Measurements from ENCODE around the gene CPLX4. TPM values are rescaled to one million over a fixed set of nuclear protein-coding genes. Genes with fewer than 3 reads are reported as not detected.

CPLX4 gene
- total RNA-seq, 4 donors from 2014 or later = not detected

GRCh38 chr18:59272891-59273758, 45.3 kb downstream of the CPLX4 start, which contains the start of gene RAX:
RAX (minus strand) TSS chr18:59273454; CDS start chr18:59273206, 248 bp downstream.
- DNase-seq (ENCODE audit: low spot score in 2 of 2) = no peak
- WGBS, 2 donors = 1 to 2% methylated on average over 64 to 77 of the region's 88 CpGs
- Histone ChIP-seq H3K4me1 (peaks cover 0 to 42% (median 13%) of the 10 kb centered on the region in 4 donors), H3K9me3 (no peaks in the 10 kb centered on the region), H3K27ac (no peak within 1 kb of the TSS), H3K27me3 (peaks cover 0 to 94% of the 10 kb centered on the region in 2 donors), H3K36me3 (no peaks in the 10 kb centered on the region), H3K4me3 (peak within 1 kb of the TSS in 3 of 4 donors; percentile 0 to 43 (median 24))
- TF ChIP-seq CTCF (IDR thresholded peaks at IDR 0.05) (no peak), POLR2A (IDR thresholded peaks at IDR 0.05) (no peak), EP300 (IDR thresholded peaks at IDR 0.05) (no peak)

- TF ChIP-seq POLR2A (IDR thresholded peaks at IDR 0.05) (no peak), CTCF (IDR thresholded peaks at IDR 0.05) (no peak), EP300 (IDR thresholded peaks at IDR 0.05) (no peak)
- DNase-seq (ENCODE audit: low spot score in 2 of 2) = no peak
- H3K27ac ChIP-seq = no peak overlapping the region
- no peaks in the 10 kb centered on the region for H3K36me3 ChIP-seq
- WGBS, 2 donors = 3 to 9% methylated on average over 35 to 44 of the region's 52 CpGs
- H3K27me3 ChIP-seq = peaks cover 0 to 98% of the 10 kb centered on the region in 2 donors
- H3K9me3 ChIP-seq = no peaks in the 10 kb centered on the region
- H3K4me1 ChIP-seq = peaks cover 0 to 49% (median 14%) of the 10 kb centered on the region in 4 donors
- H3K4me3 ChIP-seq = peak overlapping the region in 3 of 4 donors; percentile 0 to 43 (median 24)
These were observed 46.1 kb downstream of the CPLX4 start for GRCh38 chr18:59272221-59272888.

GRCh38 chr18:59271606-59272220, 46.7 kb downstream of the CPLX4 start:
- Histone ChIP-seq H3K27me3 (peaks cover 0 to 98% of the 10 kb centered on the region in 2 donors), H3K9me3 (no peaks in the 10 kb centered on the region), H3K4me1 (peaks cover 0 to 54% (median 14%) of the 10 kb centered on the region in 4 donors), H3K4me3 (no peak overlapping the region), H3K27ac (no peak overlapping the region), H3K36me3 (no peaks in the 10 kb centered on the region)
- WGBS, 2 donors = 28 to 32% methylated on average over 14 of the region's 14 CpGs
- DNase-seq (ENCODE audit: low spot score in 2 of 2) = no peak
- TF ChIP-seq POLR2A (IDR thresholded peaks at IDR 0.05) = no peak
- no peak for TF ChIP-seq CTCF (IDR thresholded peaks at IDR 0.05)
- TF ChIP-seq EP300 (IDR thresholded peaks at IDR 0.05) = no peak

- Histone ChIP-seq H3K4me3 (no peak overlapping the region), H3K36me3 (no peaks in the 10 kb centered on the region), H3K27ac (no peak overlapping the region), H3K4me1 (peaks cover 0 to 54% (median 14%) of the 10 kb centered on the region in 4 donors), H3K9me3 (no peaks in the 10 kb centered on the region), H3K27me3 (peaks cover 0 to 98% of the 10 kb centered on the region in 2 donors)
- TF ChIP-seq POLR2A (IDR thresholded peaks at IDR 0.05) (no peak), CTCF (IDR thresholded peaks at IDR 0.05) (no peak), EP300 (IDR thresholded peaks at IDR 0.05) (no peak)
- no peak for DNase-seq (ENCODE audit: low spot score in 2 of 2)
- 25 to 30% methylated on average over 4 of the region's 4 CpGs for WGBS, 2 donors
These were observed 47.7 kb downstream of the CPLX4 start for GRCh38 chr18:59270689-59271257.

Data from tibial nerve (tissue), 4 donors.